Epithelial cell of proximal tubule (primary cell): ENCODE results near the gene SPANXC. TPM values are rescaled to one million over a fixed set of nuclear protein-coding genes. Genes with fewer than 3 reads are reported as not detected.
"Not testable (repeated sequence)": the region's sequence is repeated elsewhere in the genome, so short reads cannot be mapped to it uniquely, and the experiment has no call there.

Experiments
- DNase-seq: peaks from one replicate; pipeline ENCODE4 v3.0.0-alpha.2; 2011; ENCODE audit warnings: low read depth
- H3K4me3 ChIP-seq: 2 replicates; pipeline ENCODE4 v1.5.1; 2011; ENCODE audit warnings: low read depth, mild to moderate bottlenecking, low read length
- total RNA-seq: library from RNA; depleted of rRNA; stranded (reverse); fragments of >200 nt; gene quantifications from 2 replicates; pipeline ENCODE4 v1.2.3, GENCODE V29; 2015
- TF ChIP-seq, protein P1 (sequence below): conservative IDR thresholded peaks from 2 replicates; pipeline ENCODE4 v1.5.1; 2012; ENCODE audit warnings: low read depth, mild to moderate bottlenecking, low read length

The SPANXC gene, protein sequence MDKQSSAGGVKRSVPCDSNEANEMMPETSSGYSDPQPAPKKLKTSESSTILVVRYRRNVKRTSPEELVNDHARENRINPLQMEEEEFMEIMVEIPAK
- not detected in 2 replicates for total RNA-seq

DNA sequence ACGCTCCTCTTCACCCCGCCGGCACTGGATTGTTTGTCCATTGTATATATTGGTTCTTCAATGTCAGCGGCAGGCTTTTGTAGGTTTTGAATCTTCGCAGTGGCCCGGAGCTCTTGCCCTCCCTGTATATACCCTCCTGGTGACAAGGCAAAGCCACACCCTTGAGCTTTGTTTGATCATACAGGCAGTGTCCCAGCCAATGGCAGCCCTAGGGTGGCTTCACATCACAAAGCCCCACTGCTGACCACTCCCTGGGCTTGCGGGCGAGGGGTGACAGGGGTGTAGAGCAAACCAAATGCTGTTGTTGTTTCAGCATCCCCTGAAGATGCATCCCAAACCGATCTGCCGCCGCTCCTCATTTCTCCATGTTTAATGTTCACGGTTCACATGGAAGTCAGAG, at the start of gene SPANXC:
TSS of gene SPANXC (minus strand) at position 101 of the 400 bp plus-strand sequence. CDS start at position 41, 60 bp downstream.
- not testable (repeated sequence) for DNase-seq, H3K4me3 ChIP-seq

DNA sequence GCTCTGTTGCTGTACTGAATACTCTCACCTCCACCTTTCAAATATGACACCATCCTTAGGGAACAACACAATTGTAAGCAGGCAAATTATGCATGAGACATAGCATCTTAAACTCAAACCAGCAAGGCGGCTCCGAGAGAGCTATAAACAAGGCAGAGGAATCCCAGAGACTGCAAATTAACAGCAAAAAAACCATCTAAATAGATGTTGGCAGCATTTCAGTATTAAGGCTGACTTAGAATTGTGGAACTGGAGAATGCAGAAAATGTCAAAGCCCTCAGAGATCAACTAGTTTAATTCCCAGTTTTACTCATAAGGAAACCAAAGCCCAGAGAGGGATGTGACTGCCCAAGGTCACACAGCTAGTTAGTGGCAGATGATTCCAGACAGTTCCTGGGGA, 37.2 kb upstream of the SPANXC start:
- no peak overlapping the region for H3K4me3 ChIP-seq
- DNase-seq: no peak
- TF ChIP-seq, protein P1, sequence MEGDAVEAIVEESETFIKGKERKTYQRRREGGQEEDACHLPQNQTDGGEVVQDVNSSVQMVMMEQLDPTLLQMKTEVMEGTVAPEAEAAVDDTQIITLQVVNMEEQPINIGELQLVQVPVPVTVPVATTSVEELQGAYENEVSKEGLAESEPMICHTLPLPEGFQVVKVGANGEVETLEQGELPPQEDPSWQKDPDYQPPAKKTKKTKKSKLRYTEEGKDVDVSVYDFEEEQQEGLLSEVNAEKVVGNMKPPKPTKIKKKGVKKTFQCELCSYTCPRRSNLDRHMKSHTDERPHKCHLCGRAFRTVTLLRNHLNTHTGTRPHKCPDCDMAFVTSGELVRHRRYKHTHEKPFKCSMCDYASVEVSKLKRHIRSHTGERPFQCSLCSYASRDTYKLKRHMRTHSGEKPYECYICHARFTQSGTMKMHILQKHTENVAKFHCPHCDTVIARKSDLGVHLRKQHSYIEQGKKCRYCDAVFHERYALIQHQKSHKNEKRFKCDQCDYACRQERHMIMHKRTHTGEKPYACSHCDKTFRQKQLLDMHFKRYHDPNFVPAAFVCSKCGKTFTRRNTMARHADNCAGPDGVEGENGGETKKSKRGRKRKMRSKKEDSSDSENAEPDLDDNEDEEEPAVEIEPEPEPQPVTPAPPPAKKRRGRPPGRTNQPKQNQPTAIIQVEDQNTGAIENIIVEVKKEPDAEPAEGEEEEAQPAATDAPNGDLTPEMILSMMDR: no peak

DNA sequence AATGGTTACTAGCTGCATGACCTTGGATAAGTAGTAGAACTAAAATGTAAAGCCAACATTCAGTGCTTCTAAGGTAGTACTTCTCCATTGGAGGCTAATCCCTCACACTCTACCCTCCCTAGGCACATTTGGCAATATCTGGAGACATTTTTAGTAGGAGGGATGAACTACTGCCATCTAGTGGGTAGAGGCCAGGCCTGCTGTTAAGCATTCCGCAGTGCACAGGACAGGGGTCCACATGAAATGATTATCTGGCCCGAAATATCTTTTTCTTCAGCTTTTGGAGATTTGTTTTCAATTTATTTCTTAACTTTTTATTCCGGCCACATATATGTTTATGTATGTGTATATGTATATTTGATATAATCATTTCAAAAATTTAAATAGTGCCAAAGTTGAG, 36.0 kb upstream of the SPANXC start:
- TF ChIP-seq, protein P1: peak; percentile 73
- no peak for DNase-seq

DNA sequence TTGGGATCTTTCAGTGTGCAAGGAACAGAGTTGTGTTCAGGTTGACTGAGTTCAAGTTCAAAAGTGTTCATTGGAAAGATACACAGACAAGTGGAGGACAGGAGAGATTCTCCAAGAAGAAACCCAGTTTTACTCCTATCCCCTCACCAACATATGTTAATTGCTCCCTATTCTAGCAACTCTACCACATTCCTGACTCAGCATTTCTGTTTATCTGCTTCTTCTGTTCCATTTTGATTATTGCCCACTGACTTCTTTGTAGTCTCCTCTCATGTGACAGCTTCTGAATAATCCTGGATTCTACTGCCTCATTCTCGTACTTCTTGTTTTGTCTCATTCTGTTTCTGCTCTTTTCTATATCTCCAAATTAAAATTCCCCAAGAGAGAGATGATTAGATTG, 15.8 kb upstream of the SPANXC start:
- H3K4me3 ChIP-seq: no peak overlapping the region
- TF ChIP-seq, protein P1: no peak
- no peak for DNase-seq

More for the DNA sequence above, 36.0 kb upstream of the SPANXC start:
- H3K4me3 ChIP-seq: no peak overlapping the region

DNA sequence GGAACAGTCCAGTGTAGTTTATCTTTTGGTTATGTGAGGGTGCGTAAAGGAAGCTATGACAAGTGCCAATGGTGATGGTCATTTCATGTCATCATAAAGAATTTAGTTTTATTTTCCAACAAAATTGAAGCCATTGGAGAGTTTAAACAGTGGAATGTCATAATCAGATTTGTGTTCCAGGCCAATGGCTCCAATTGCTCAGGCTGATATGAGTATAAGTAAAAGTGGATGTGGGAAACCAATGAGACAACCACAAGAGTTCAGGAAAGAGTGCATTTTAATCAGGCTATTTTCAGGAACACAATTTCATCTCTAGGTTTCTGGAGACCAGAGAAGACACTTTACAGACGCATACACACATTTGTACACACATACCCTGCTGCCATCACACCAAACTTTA, 20.7 kb downstream of the SPANXC start:
- H3K4me3 ChIP-seq: no peak overlapping the region
- TF ChIP-seq, protein P1: no peak
- no peak for DNase-seq

DNA sequence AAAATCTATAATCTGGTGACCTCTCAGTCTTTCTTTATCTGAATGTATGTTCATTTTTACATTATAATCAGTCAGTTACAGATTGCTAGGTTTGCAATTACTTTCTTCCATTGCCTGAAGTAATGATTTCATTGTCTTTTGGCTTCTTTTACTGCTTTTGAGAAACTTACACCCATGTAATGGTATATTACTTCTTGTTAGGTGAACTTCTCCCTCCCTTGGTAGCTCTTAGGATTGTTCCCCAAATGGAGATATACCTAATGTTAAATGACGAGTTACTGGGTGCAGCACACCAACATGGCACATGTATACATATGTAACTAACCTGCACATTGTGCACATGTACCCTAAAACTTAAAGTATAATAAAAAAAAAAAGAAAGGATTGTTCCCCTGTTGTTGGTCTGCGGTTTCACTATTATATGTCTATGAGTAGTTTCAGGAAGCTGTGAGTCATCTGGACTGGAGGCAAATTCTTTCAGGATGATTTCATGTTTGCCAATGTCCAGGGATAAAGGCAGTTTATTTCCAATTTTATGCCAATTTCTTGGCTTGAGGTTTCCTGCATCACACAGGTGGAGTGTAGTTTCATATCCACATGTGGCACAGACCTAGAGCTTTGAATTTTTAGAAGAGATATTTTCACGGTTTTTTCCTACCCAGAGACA, 21.8 kb downstream of the SPANXC start:
- TF ChIP-seq, protein P1: no peak
- no peak overlapping the region for H3K4me3 ChIP-seq
- peak; percentile 35 for DNase-seq

DNA sequence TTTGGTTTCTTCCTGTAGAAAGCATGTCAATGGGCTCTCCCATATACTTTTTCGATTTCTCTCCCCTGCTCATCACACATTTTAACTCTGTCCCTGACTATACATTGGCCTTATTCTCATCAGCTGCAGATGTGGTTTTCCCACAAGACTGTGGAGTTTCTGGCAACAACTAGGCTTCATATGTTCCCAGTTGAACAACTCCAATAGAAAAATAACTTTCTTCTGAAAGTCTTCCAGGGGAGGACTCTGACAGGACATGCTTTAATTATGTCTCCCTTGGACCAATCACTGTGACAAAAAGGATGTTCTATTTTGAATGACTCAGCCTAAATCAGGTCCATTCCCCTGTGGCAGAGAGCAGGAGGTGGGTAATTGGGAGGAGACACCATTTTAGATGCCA, 28.1 kb downstream of the SPANXC start:
- TF ChIP-seq, protein P1: no peak
- no peak for DNase-seq
- H3K4me3 ChIP-seq: no peak overlapping the region
